Left lung (tissue), 10 donors: Measurements from ENCODE around the gene ERC2. TPM values are rescaled to one million over a fixed set of nuclear protein-coding genes. Genes with fewer than 3 reads are reported as not detected.

Source experiments
- ATAC-seq: fragments of 200-7000 bp; cut with Tn5 transposase; one replicate; pipeline ENCODE4 v1.9.1; 2020; ENCODE audit warnings: moderate library complexity
- DNase-seq, 4 donors: peaks; one replicate each; pipeline ENCODE4 v3.0.0-alpha.2; 2013 to 2020
- H3K27ac ChIP-seq, 2 donors: fragments of 200-600 bp; sonication (generic) in 1 of 2; one replicate each; pipeline versions ENCODE4 v1.5.0 to v1.8.0; 2020 to 2021
- H3K27me3 ChIP-seq, 2 donors: fragments of 200-600 bp; sonication (generic) in 1 of 2; one replicate each; pipeline versions ENCODE4 v1.5.0 to v1.8.0; 2020 to 2021
- H3K36me3 ChIP-seq, 2 donors: fragments of 200-600 bp; sonication (generic) in 1 of 2; one replicate each; pipeline versions ENCODE4 v1.5.0 to v1.8.0; 2020 to 2021
- H3K4me1 ChIP-seq, 2 donors: fragments of 200-600 bp; one replicate each; pipeline ENCODE4 v1.8.0; 2021
- H3K4me3 ChIP-seq, 2 donors: fragments of 200-600 bp; sonication (generic) in 1 of 2; one replicate each; pipeline versions ENCODE4 v1.5.0 to v1.8.0; 2020 to 2021; ENCODE audit warnings: mild to moderate bottlenecking in 1 of 2
- H3K9me3 ChIP-seq, 2 donors: fragments of 200-600 bp; sonication (generic) in 1 of 2; one replicate each; pipeline versions ENCODE4 v1.5.0 to v1.8.0; 2020 to 2021
- intact Hi-C, 2 donors: fragments of 100-400 bp; cut with DNase I; formaldehyde crosslinking; loops; one replicate each; pipeline versions ENCODE4 v1.11.2 to v1.14.2; 2022
- polyA plus RNA-seq, 6 donors: library from polyadenylated mRNA; unstranded; fragments of 120-200 nt; gene quantifications; one replicate each; pipeline ENCODE4 v1.2.1, GENCODE V29; 2013; ENCODE audit not compliant: insufficient read length in 6 of 6
- total RNA-seq, 2 donors: library from RNA; stranded (reverse); fragmentation: NEBNext Ultra II Directional; extraction: Animal tissue kit (Norgen Biotek cat#: 25700); gene quantifications; one replicate each; pipeline ENCODE4 v1.2.1, GENCODE V29; 2021
- TF ChIP-seq, protein P1 (sequence below), 2 donors: fragments of 200-600 bp; sonication (generic) in 1 of 2; IDR thresholded peaks; one replicate each; pipeline versions ENCODE4 v1.5.0 to v1.8.0; 2021; ENCODE audit warnings: antibody characterized with exemption in 2 of 2
- donor health status: DM: no; HTN: yes; CAD: no.
- donor health status: DM: no; HTN: no; CAD: no.

The ERC2 gene
- total and polyA plus RNA-seq, 8 donors: 1.6 to 3.3 (median 2.1) TPM

GRCh38 chr3:55819005-55819404 is 649.3 kb downstream of the ERC2 start:
- H3K27ac ChIP-seq: no peak overlapping the region
- H3K36me3 ChIP-seq: no peaks in the 10 kb centered on the region
- H3K4me3 ChIP-seq: no peak overlapping the region
- ATAC-seq (no peak), DNase-seq (no peak)
- no peaks in the 10 kb centered on the region for H3K4me1 ChIP-seq
- intact Hi-C loops: no loop called here
- no peaks in the 10 kb centered on the region for H3K27me3 ChIP-seq
- H3K9me3 ChIP-seq: no peaks in the 10 kb centered on the region
- TF ChIP-seq, protein P1, sequence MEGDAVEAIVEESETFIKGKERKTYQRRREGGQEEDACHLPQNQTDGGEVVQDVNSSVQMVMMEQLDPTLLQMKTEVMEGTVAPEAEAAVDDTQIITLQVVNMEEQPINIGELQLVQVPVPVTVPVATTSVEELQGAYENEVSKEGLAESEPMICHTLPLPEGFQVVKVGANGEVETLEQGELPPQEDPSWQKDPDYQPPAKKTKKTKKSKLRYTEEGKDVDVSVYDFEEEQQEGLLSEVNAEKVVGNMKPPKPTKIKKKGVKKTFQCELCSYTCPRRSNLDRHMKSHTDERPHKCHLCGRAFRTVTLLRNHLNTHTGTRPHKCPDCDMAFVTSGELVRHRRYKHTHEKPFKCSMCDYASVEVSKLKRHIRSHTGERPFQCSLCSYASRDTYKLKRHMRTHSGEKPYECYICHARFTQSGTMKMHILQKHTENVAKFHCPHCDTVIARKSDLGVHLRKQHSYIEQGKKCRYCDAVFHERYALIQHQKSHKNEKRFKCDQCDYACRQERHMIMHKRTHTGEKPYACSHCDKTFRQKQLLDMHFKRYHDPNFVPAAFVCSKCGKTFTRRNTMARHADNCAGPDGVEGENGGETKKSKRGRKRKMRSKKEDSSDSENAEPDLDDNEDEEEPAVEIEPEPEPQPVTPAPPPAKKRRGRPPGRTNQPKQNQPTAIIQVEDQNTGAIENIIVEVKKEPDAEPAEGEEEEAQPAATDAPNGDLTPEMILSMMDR (IDR thresholded peaks at IDR 0.05): no peak

DNA sequence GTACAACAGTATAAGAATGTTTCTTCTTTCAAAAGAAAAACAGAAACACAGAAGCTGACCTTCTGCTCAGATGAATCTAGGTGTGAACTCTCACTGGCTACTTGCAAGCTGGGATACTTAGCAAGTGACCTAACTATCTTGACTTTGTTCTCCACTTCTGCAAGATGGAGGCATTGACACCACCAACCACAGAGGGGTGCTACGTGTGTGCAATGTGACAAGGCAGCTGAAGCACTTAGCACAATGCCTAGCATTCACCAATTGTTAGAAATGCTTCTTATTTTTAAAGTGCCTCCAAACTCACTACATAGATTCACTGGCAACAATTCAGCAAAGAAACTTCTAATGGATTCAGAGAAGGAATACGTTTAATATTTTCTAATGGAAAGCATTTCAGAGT is 649.8 kb downstream of the ERC2 start:
- ATAC-seq (no peak), DNase-seq (no peak)
- no peak overlapping the region for H3K4me3 ChIP-seq
- no peaks in the 10 kb centered on the region for H3K4me1 ChIP-seq
- intact Hi-C loops: no loop called here
- H3K27me3 ChIP-seq: no peaks in the 10 kb centered on the region
- TF ChIP-seq, protein P1 (IDR thresholded peaks at IDR 0.05): no peak
- H3K36me3 ChIP-seq: no peaks in the 10 kb centered on the region
- H3K27ac ChIP-seq: no peak overlapping the region
- H3K9me3 ChIP-seq: no peaks in the 10 kb centered on the region

GRCh38 chr3:55816794-55817576 is 651.3 kb downstream of the ERC2 start:
- no peak for DNase-seq
- Histone ChIP-seq H3K4me3 (no peak overlapping the region), H3K27ac (no peak overlapping the region), H3K9me3 (no peaks in the 10 kb centered on the region), H3K4me1 (no peaks in the 10 kb centered on the region), H3K27me3 (no peaks in the 10 kb centered on the region), H3K36me3 (no peaks in the 10 kb centered on the region)
- ATAC-seq: no peak
- intact Hi-C loops: no loop called here
- TF ChIP-seq, protein P1 (IDR thresholded peaks at IDR 0.05): no peak

GRCh38 chr3:55815262-55815661 is 653.0 kb downstream of the ERC2 start:
- no peak overlapping the region for H3K4me3 ChIP-seq
- intact Hi-C loops: no loop called here

More at GRCh38 chr3:55815262-55815661, 653.0 kb downstream of the ERC2 start:
- DNase-seq (no peak), ATAC-seq (no peak)
- TF ChIP-seq, protein P1 (IDR thresholded peaks at IDR 0.05): no peak
- no peaks in the 10 kb centered on the region for H3K9me3 ChIP-seq
- no peaks in the 10 kb centered on the region for H3K27me3 ChIP-seq
- no peaks in the 10 kb centered on the region for H3K36me3 ChIP-seq
- H3K27ac ChIP-seq: no peak overlapping the region
- no peaks in the 10 kb centered on the region for H3K4me1 ChIP-seq
